ENCODE results near the gene HAUS8. TPM values are rescaled to one million over a fixed set of nuclear protein-coding genes. Genes with fewer than 3 reads are reported as not detected.

Gene HAUS8
- polyA plus RNA-seq, 3 donors: 2.5 to 9.3 (median 4.4) TPM

GRCh38 chr19:17078036-17078919 lies 3.0 kb upstream of the HAUS8 start:
- Mint-ChIP-seq H3K27ac (peak overlapping the region; percentile 83 to 98 (median 85)), H3K4me1 (peaks cover 73% of the 10 kb centered on the region), H3K4me3 (peak overlapping the region; percentile 67 to 100), H3K36me3 (peaks cover 36 to 56% of the 10 kb centered on the region in 2 donors), H3K9me3 (no peaks in the 10 kb centered on the region), H3K27me3 (ENCODE audit: low read depth in 3 of 3) (peaks cover 0 to 3% (median 0%) of the 10 kb centered on the region in 3 donors)
- DNase-seq: peak; percentile 41 to 65 (median 52)
- intact Hi-C loops (cut with micrococcal nuclease): loop anchor here (5.0 kb wide), 4 partner anchors 34 to 149 kb away; partner anchors contain the start of gene OCEL1 (in 1 of the 2)
- Histone ChIP-seq H3K4me2 (replicated peaks; ENCODE audit: extremely low read depth, low read length, poor library complexity, severe bottlenecking) (peak overlapping the region; percentile 81), H2AFZ (ENCODE audit: insufficient read depth, low read depth, low read length, poor library complexity, severe bottlenecking) (no peak overlapping the region), H3K4me3 (replicated peaks in 1 of 3; ENCODE audit: low read depth in 2 of 3, low read length in 3 of 3) (peak overlapping the region in 1 of 3 experiments; percentile 100), H3K79me2 (ENCODE audit: insufficient read depth, low read length) (peaks cover 92% of the 10 kb centered on the region), H3K9ac (ENCODE audit: insufficient read depth, low read length, poor library complexity, severe bottlenecking) (no peak overlapping the region), H3K27ac (ENCODE audit: low read depth in 1 of 2, low read length in 2 of 2) (peak overlapping the region; percentile 33 to 91), H3K9me3 (replicated peaks in 1 of 2; ENCODE audit: control insufficient read depth in 1 of 2, insufficient read depth in 1 of 2, low read length in 2 of 2) (no peaks in the 10 kb centered on the region), H3K4me1 (ENCODE audit: control insufficient read depth in 1 of 2, insufficient read depth in 2 of 2, low read length in 2 of 2) (peaks cover 44 to 59% of the 10 kb centered on the region in 2 donors), H3K27me3 (ENCODE audit: control insufficient read depth in 2 of 2, insufficient read depth in 2 of 2, low read length in 2 of 2) (no peaks in the 10 kb centered on the region), H4K20me1 (ENCODE audit: insufficient read depth, low read length) (peaks cover 74% of the 10 kb centered on the region), H3K36me3 (replicated peaks in 1 of 2; ENCODE audit: control insufficient read depth in 1 of 2, insufficient read depth in 2 of 2, low read length in 2 of 2) (peaks cover 0 to 25% of the 10 kb centered on the region in 2 donors)
- TF ChIP-seq, protein P1, sequence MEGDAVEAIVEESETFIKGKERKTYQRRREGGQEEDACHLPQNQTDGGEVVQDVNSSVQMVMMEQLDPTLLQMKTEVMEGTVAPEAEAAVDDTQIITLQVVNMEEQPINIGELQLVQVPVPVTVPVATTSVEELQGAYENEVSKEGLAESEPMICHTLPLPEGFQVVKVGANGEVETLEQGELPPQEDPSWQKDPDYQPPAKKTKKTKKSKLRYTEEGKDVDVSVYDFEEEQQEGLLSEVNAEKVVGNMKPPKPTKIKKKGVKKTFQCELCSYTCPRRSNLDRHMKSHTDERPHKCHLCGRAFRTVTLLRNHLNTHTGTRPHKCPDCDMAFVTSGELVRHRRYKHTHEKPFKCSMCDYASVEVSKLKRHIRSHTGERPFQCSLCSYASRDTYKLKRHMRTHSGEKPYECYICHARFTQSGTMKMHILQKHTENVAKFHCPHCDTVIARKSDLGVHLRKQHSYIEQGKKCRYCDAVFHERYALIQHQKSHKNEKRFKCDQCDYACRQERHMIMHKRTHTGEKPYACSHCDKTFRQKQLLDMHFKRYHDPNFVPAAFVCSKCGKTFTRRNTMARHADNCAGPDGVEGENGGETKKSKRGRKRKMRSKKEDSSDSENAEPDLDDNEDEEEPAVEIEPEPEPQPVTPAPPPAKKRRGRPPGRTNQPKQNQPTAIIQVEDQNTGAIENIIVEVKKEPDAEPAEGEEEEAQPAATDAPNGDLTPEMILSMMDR (IDR thresholded peaks at IDR 0.05): no peak
- WGBS (ENCODE audit: insufficient coverage): 76% methylated on average over 8 of the region's 19 CpGs

GRCh38 chr19:17077447-17078028 lies 2.3 kb upstream of the HAUS8 start:
- intact Hi-C loops (cut with micrococcal nuclease): loop anchor here (2.0 to 5.0 kb wide), 5 partner anchors 13 to 150 kb away; partner anchors contain the start of gene OCEL1 (in 1 of the 2)
- Histone ChIP-seq H4K20me1 (ENCODE audit: insufficient read depth, low read length) (peaks cover 66% of the 10 kb centered on the region), H3K79me2 (ENCODE audit: insufficient read depth, low read length) (peaks cover 92% of the 10 kb centered on the region), H3K4me2 (replicated peaks; ENCODE audit: extremely low read depth, low read length, poor library complexity, severe bottlenecking) (peak overlapping the region; percentile 81), H3K27me3 (ENCODE audit: control insufficient read depth in 2 of 2, insufficient read depth in 2 of 2, low read length in 2 of 2) (no peaks in the 10 kb centered on the region), H3K4me3 (replicated peaks in 1 of 3; ENCODE audit: low read depth in 2 of 3, low read length in 3 of 3) (peak overlapping the region in 2 of 3 experiments; percentile 92 to 100), H3K36me3 (replicated peaks in 1 of 2; ENCODE audit: control insufficient read depth in 1 of 2, insufficient read depth in 2 of 2, low read length in 2 of 2) (peaks cover 2 to 18% of the 10 kb centered on the region in 2 donors), H3K4me1 (ENCODE audit: control insufficient read depth in 1 of 2, insufficient read depth in 2 of 2, low read length in 2 of 2) (peaks cover 44 to 59% of the 10 kb centered on the region in 2 donors), H3K27ac (ENCODE audit: low read depth in 1 of 2, low read length in 2 of 2) (peak overlapping the region in 1 of 2 donors; percentile 91), H3K9me3 (replicated peaks in 1 of 2; ENCODE audit: control insufficient read depth in 1 of 2, insufficient read depth in 1 of 2, low read length in 2 of 2) (no peaks in the 10 kb centered on the region), H2AFZ (ENCODE audit: insufficient read depth, low read depth, low read length, poor library complexity, severe bottlenecking) (no peak overlapping the region), H3K9ac (ENCODE audit: insufficient read depth, low read length, poor library complexity, severe bottlenecking) (no peak overlapping the region)
- H3K4me3 Mint-ChIP-seq: peak overlapping the region; percentile 99 to 100
- TF ChIP-seq, protein P1 (IDR thresholded peaks at IDR 0.05): no peak
- peaks cover 68% of the 10 kb centered on the region for H3K4me1 Mint-ChIP-seq
- DNase-seq: no peak
- peak overlapping the region; percentile 75 to 98 (median 85) for H3K27ac Mint-ChIP-seq
- peaks cover 0 to 3% (median 0%) of the 10 kb centered on the region in 3 donors for H3K27me3 Mint-ChIP-seq (ENCODE audit: low read depth in 3 of 3)
- WGBS (ENCODE audit: insufficient coverage): 90% methylated on average over 12 of the region's 17 CpGs
- H3K9me3 Mint-ChIP-seq: no peaks in the 10 kb centered on the region
- peaks cover 34 to 56% of the 10 kb centered on the region in 2 donors for H3K36me3 Mint-ChIP-seq
